H1 (cell line): Measurements from ENCODE around the gene GMPR. TPM values are rescaled to one million over a fixed set of nuclear protein-coding genes. Genes with fewer than 3 reads are reported as not detected.

Source experiments
- CTCF ChIA-PET: fragments of 300-600 bp; sonication (Branson Sonifier 250); formaldehyde crosslinking; loops from one replicate; lab custom pipeline; 2021; ENCODE audit not compliant: partially characterized antibody; lab: Charles Lee
- POLR2A ChIA-PET: fragments of 300-600 bp; sonication (Branson Sonifier 250); formaldehyde crosslinking; loops from one replicate; lab custom pipeline; 2021; ENCODE audit warnings: inconsistent platforms; ENCODE audit not compliant: partially characterized antibody; lab: Charles Lee
- DNase-seq, 2 experiments: peaks; one replicate each; pipeline versions ENCODE4 v3.0.0 to v3.0.0-alpha.2; 2010 to 2022; ENCODE audit warnings: low spot score in 2 of 2, low read depth in 1 of 2, mixed read lengths in 1 of 2
- FAIRE-seq: peaks from 2 replicates; lab custom pipeline; 2011; peaks lifted over from hg19 to GRCh38; lab: Jason Lieb, UNC
- H2AFZ ChIP-seq: 2 replicates; pipeline ENCODE4 v1.8.1; 2012; ENCODE audit warnings: low read length, inconsistent platforms
- H2AK5ac ChIP-seq: 2 replicates; pipeline ENCODE4 v1.6.1; 2013; ENCODE audit warnings: low read depth, low read length
- H2BK120ac ChIP-seq: replicated peaks from 2 replicates; pipeline ENCODE3; 2013; ENCODE audit warnings: low read depth, low read length, inconsistent platforms
- H2BK12ac ChIP-seq: 2 replicates; pipeline ENCODE4 v1.6.1; 2013; ENCODE audit warnings: low read depth, low read length
- H2BK15ac ChIP-seq: 2 replicates; pipeline ENCODE4 v1.6.1; 2013; ENCODE audit warnings: low read length
- H2BK20ac ChIP-seq: 2 replicates; pipeline ENCODE4 v1.6.1; 2013; ENCODE audit warnings: low read length
- H2BK5ac ChIP-seq: 2 replicates; pipeline ENCODE4 v1.6.1; 2013; ENCODE audit warnings: low read depth, low read length
- H3K14ac ChIP-seq: 2 replicates; pipeline ENCODE4 v1.6.1; 2013; ENCODE audit warnings: inconsistent platforms; ENCODE audit not compliant: insufficient read length
- H3K18ac ChIP-seq: 2 replicates; pipeline ENCODE4 v1.6.1; 2013; ENCODE audit warnings: low read length; ENCODE audit errors: extremely low read depth
- H3K23ac ChIP-seq: 2 replicates; pipeline ENCODE4 v1.6.1; 2013; ENCODE audit warnings: inconsistent platforms; ENCODE audit not compliant: insufficient read length
- H3K23me2 ChIP-seq: 2 replicates; pipeline ENCODE4 v1.6.1; 2013; ENCODE audit warnings: low read depth, low read length
- H3K27ac ChIP-seq: 2 replicates; pipeline ENCODE4 v1.6.1; 2011; ENCODE audit warnings: low read depth, low read length, inconsistent platforms
- H3K27me3 ChIP-seq, 4 experiments: replicated peaks in 1 of 4; 1 replicate in 1 of 4; 2 replicates in 3 of 4; pipeline versions ENCODE4 v1.6.1 to v1.8.1; 2011 to 2013; ENCODE audit warnings: low read length in 3 of 4, mild to moderate bottlenecking in 3 of 4, inconsistent platforms in 2 of 4, mixed read lengths in 2 of 4, moderate library complexity in 1 of 4; ENCODE audit not compliant: control insufficient read depth in 3 of 4, insufficient read depth in 3 of 4; ENCODE audit errors: extremely low read depth in 1 of 4
- H3K36me3 ChIP-seq, 4 experiments: 2 replicates each; pipeline versions ENCODE4 v1.6.1 to v1.8.1; 2011 to 2013; ENCODE audit warnings: mild to moderate bottlenecking in 4 of 4, low read length in 3 of 4, moderate library complexity in 2 of 4, control low read depth in 1 of 4, inconsistent platforms in 1 of 4; ENCODE audit not compliant: insufficient read depth in 4 of 4, control insufficient read depth in 2 of 4
- H3K4ac ChIP-seq: replicated peaks from 2 replicates; pipeline ENCODE3; 2013; ENCODE audit warnings: low read length, low read depth, mixed read lengths, inconsistent platforms; ENCODE audit not compliant: insufficient read length
- H3K4me1 ChIP-seq, 4 experiments: replicated peaks in 1 of 4; 1 replicate in 1 of 4; 2 replicates in 3 of 4; pipeline versions ENCODE4 v1.6.1 to v1.8.1; 2011 to 2013; ENCODE audit warnings: low read length in 3 of 4, inconsistent platforms in 2 of 4, mixed read lengths in 1 of 4; ENCODE audit not compliant: insufficient read depth in 4 of 4, control insufficient read depth in 3 of 4
- H3K4me2 ChIP-seq, 2 experiments: 2 replicates each; pipeline versions ENCODE4 v1.6.1 to v1.8.1; 2011 to 2013; ENCODE audit warnings: low read depth in 2 of 2, low read length in 2 of 2, control low read depth in 1 of 2, inconsistent platforms in 1 of 2, mild to moderate bottlenecking in 1 of 2; ENCODE audit not compliant: insufficient read depth in 1 of 2
- H3K4me3 ChIP-seq, 4 experiments: fragments of 200-600, 300-600 bp in 1 of 4; sonication (generic), shearing (Covaris generic), sonication (Bioruptor Twin) in 1 of 4; 2 replicates each; pipeline versions ENCODE4 v1.5.1 to v1.8.1; 2011 to 2016; ENCODE audit warnings: low read length in 4 of 4, low read depth in 3 of 4, control low read depth in 2 of 4, inconsistent platforms in 2 of 4, mild to moderate bottlenecking in 2 of 4, mixed read lengths in 1 of 4, moderate library complexity in 1 of 4; ENCODE audit not compliant: insufficient read depth in 2 of 4; ENCODE audit errors: extremely low read depth in 1 of 4
- H3K56ac ChIP-seq: replicated peaks from 2 replicates; pipeline ENCODE3; 2013; ENCODE audit warnings: low read depth, mild to moderate bottlenecking, mixed read lengths, low read length, inconsistent platforms; ENCODE audit not compliant: insufficient read length
- H3K79me1 ChIP-seq: 2 replicates; pipeline ENCODE4 v1.6.1; 2013; ENCODE audit warnings: low read depth, low read length, control low read depth
- H3K79me2 ChIP-seq, 2 experiments: 2 replicates each; pipeline versions ENCODE4 v1.6.1 to v1.8.1; 2012 to 2013; ENCODE audit warnings: low read length in 2 of 2, mild to moderate bottlenecking in 2 of 2, inconsistent platforms in 1 of 2; ENCODE audit not compliant: insufficient read depth in 2 of 2, control insufficient read depth in 1 of 2
- H3K9ac ChIP-seq, 4 experiments: replicated peaks in 1 of 4; 1 replicate in 1 of 4; 2 replicates in 3 of 4; pipeline versions ENCODE4 v1.6.1 to v1.8.1; 2011 to 2013; ENCODE audit warnings: low read depth in 3 of 4, low read length in 3 of 4, control low read depth in 2 of 4, mild to moderate bottlenecking in 2 of 4, moderate library complexity in 2 of 4, inconsistent platforms in 1 of 4; ENCODE audit errors: extremely low read depth in 1 of 4
- H3K9me3 ChIP-seq, 2 experiments: 2 replicates each; pipeline versions ENCODE4 v1.6.1 to v1.8.1; 2012 to 2013; ENCODE audit warnings: mild to moderate bottlenecking in 2 of 2, moderate library complexity in 2 of 2, control low read depth in 1 of 2, inconsistent platforms in 1 of 2, low read depth in 1 of 2, low read length in 1 of 2, mixed read lengths in 1 of 2; ENCODE audit not compliant: insufficient read depth in 2 of 2
- H4K20me1 ChIP-seq, 2 experiments: replicated peaks in 1 of 2; 2 replicates each; pipeline versions ENCODE3 to v1.8.1; 2011 to 2013; ENCODE audit warnings: inconsistent platforms in 2 of 2, low read length in 2 of 2, mild to moderate bottlenecking in 1 of 2; ENCODE audit not compliant: insufficient read depth in 2 of 2, control insufficient read depth in 1 of 2
- H4K5ac ChIP-seq: 2 replicates; pipeline ENCODE4 v1.6.1; 2013; ENCODE audit warnings: low read length, low read depth, mixed read lengths, inconsistent platforms; ENCODE audit not compliant: insufficient read length
- H4K8ac ChIP-seq: 2 replicates; pipeline ENCODE4 v1.8.0; 2013; ENCODE audit warnings: mild to moderate bottlenecking, moderate library complexity, low read length, inconsistent platforms; ENCODE audit not compliant: insufficient read depth; ENCODE audit errors: extremely low read depth
- H4K91ac ChIP-seq: replicated peaks from 2 replicates; pipeline ENCODE3; 2013; ENCODE audit warnings: low read length, mixed read lengths, inconsistent platforms; ENCODE audit not compliant: insufficient read length
- BACH1 ChIP-seq: IDR thresholded peaks from 2 replicates; pipeline ENCODE4 v1.6.1; 2012; ENCODE audit warnings: low read length, improper control_type of control experiment
- CTBP2 ChIP-seq: IDR thresholded peaks from 2 replicates; pipeline ENCODE4 v1.7.0; 2011; ENCODE audit warnings: borderline replicate concordance, mild to moderate bottlenecking, moderate library complexity, mixed read lengths, low read length; ENCODE audit not compliant: insufficient read depth, insufficient read length
- CTCF ChIP-seq, 3 experiments: IDR thresholded peaks; 1 replicate in 2 of 3; 2 replicates in 1 of 3; pipeline versions ENCODE4 v1.5.1 to v1.6.1; 2011; ENCODE audit warnings: low read length in 3 of 3, mild to moderate bottlenecking in 3 of 3, inconsistent platforms in 2 of 3, low read depth in 1 of 3, moderate library complexity in 1 of 3; ENCODE audit not compliant: insufficient read depth in 1 of 3; ENCODE audit errors: control extremely low read depth in 1 of 3
- JUND ChIP-seq: IDR thresholded peaks from 2 replicates; pipeline ENCODE4 v1.6.1; 2011; ENCODE audit warnings: mild to moderate bottlenecking, improper control_type of control experiment, low read length
- RAD21 ChIP-seq, 2 experiments: IDR thresholded peaks in 1 of 2; conservative IDR thresholded peaks in 1 of 2; 2 replicates each; pipeline ENCODE4 v1.6.1; 2011; ENCODE audit warnings: low read depth in 2 of 2, low read length in 2 of 2, improper control_type of control experiment in 1 of 2, inconsistent platforms in 1 of 2, mild to moderate bottlenecking in 1 of 2, moderate library complexity in 1 of 2
- TCF12 ChIP-seq: IDR thresholded peaks from 2 replicates; pipeline ENCODE4 v1.6.1; 2011; ENCODE audit warnings: low read depth, mild to moderate bottlenecking, low read length
- WGBS, 2 experiments: shearing (Covaris generic) in 1 of 2; methylation state at CpG; one replicate each; pipeline versions ENCODE4 v1.1.6 to v1.1.7; 2013 to 2015; ENCODE audit warnings: low lambda C conversion rate in 2 of 2, mixed read lengths in 2 of 2, inconsistent platforms in 1 of 2, low coverage in 1 of 2, missing lambda C conversion rate in 1 of 2; ENCODE audit not compliant: insufficient replicate concordance in 2 of 2, insufficient coverage in 1 of 2, insufficient read length in 1 of 2; ENCODE audit errors: extremely low coverage in 1 of 2, missing lambda C conversion rate in 1 of 2; 5-methylcytosine and 5-hydroxymethylcytosine counted together
- polyA plus RNA-seq, 7 experiments: library from polyadenylated mRNA; depleted of rRNA in 3 of 7; stranded (reverse) in 5 of 7; unstranded in 2 of 7; fragments of >200 nt in 5 of 7; fragments of 200-250 nt in 2 of 7; gene quantifications; 1 replicate in 5 of 7; 2 replicates in 1 of 7; 4 replicates in 1 of 7; pipeline versions ENCODE4 v1.2.1 to v1.2.3, GENCODE V29; 2011 to 2013; ENCODE audit warnings: missing spikeins in 2 of 7, mixed read lengths in 2 of 7
- total RNA-seq: library from RNA; stranded (reverse); fragmentation: NEBNext Ultra II Directional; extraction: Animal tissue kit (Norgen Biotek cat#: 25700); gene quantifications from 2 replicates; pipeline ENCODE4 v1.2.1, GENCODE V29; 2021

GMPR gene
- total and polyA plus RNA-seq, 2 of the 8 experiments (the other 6 are each of a cell fraction or from before 2014, with no cell fraction given): 0.99 to 1.2 TPM

- Histone ChIP-seq H2BK20ac (no peak overlapping the region), H3K36me3 (no peaks in the 10 kb centered on the region; a peak in 1 of 8 replicates), H3K18ac (peak overlapping the region; percentile 19), H3K23me2 (no peaks in the 10 kb centered on the region; the same call in 1 of the 2 replicates), H2BK5ac (peak overlapping the region; percentile 12; the same call in 1 of the 2 replicates), H3K9ac (no peak overlapping the region), H4K5ac (no peak overlapping the region), H3K4me1 (no peaks in the 10 kb centered on the region; a peak in 2 of 7 replicates), H2AFZ (no peak overlapping the region), H4K91ac (no peak overlapping the region), H3K4me3 (no peak overlapping the region), H3K56ac (no peak overlapping the region), H3K27me3 (no peaks in the 10 kb centered on the region), H4K8ac (peak overlapping the region; percentile 30; the same call in 1 of the 2 replicates), H3K4ac (no peak overlapping the region), H3K9me3 (no peaks in the 10 kb centered on the region), H2BK15ac (no peak overlapping the region; the same call in 1 of the 2 replicates), H3K4me2 (no peak overlapping the region), H3K79me2 (no peaks in the 10 kb centered on the region), H4K20me1 (no peaks in the 10 kb centered on the region), H3K27ac (no peak overlapping the region), H3K23ac (no peak overlapping the region), H2BK12ac (peak overlapping the region; percentile 85), H3K14ac (no peak overlapping the region), H2BK120ac (no peak overlapping the region), H2AK5ac (no peak overlapping the region), H3K79me1 (no peaks in the 10 kb centered on the region)
- peak; percentile 59 to 76 for DNase-seq
- peak; percentile 13 for FAIRE-seq
- ChIA-PET CTCF (interaction anchor here (0.5 to 6.1 kb wide), 28 partner anchors 8 to 1342 kb away, joined by 3 to 57 read pairs (median 4); partner anchors contain the start of gene GMPR), POLR2A (interaction anchor here (0.8 kb wide), 1 partner anchor 9 kb away, joined by 3 read pairs; no protein-coding TSS in a partner anchor)
- peak; percentile 77 to 81 for TF ChIP-seq RAD21 (IDR thresholded peaks at IDR 0.05 in 1 of 2, conservative IDR thresholded peaks at IDR 0.05 in 1 of 2; ENCODE audit: low read depth in 2 of 2, low read length in 2 of 2)
- peak; percentile 60; the same call in 1 of the 2 replicates for TF ChIP-seq BACH1
- no peak for TF ChIP-seq CTBP2
- no peak for TF ChIP-seq TCF12
- TF ChIP-seq CTCF (IDR thresholded peaks at IDR 0.05; ENCODE audit: control extremely low read depth in 1 of 3, insufficient read depth in 1 of 3, low read depth in 1 of 3, low read length in 3 of 3): peak; percentile 68 to 78 (median 73)
- peak; percentile 78 for TF ChIP-seq JUND
- 58% methylated on average over 18 of the region's 18 CpGs; no CpG with 5 or more reads in 1 of the 2 experiments for WGBS, 2 experiments
Measured at GRCh38 chr6:16277101-16277981, 39.0 kb downstream of the GMPR start.
